NCI-H345 treated with DMSO at 0.1 percent for 48 hours (cell line): ENCODE results near the gene LMAN1L.

ENCODE experiments used
- DNase-seq: peaks from one replicate; lab custom pipeline; 2025; ENCODE audit not compliant: unreplicated experiment; lab: John Stamatoyannopoulos, UW

LMAN1L gene

GRCh38 chr15:74815121-74815934, 2.7 kb downstream of the LMAN1L start:
- DNase-seq, result no peak

- no peak for DNase-seq
Measured at GRCh38 chr15:74815961-74816360, 3.3 kb downstream of the LMAN1L start.

GRCh38 chr15:74816624-74817369, 4.2 kb downstream of the LMAN1L start:
- no peak for DNase-seq

- no peak for DNase-seq
Measured at GRCh38 chr15:74817370-74817737, 4.7 kb downstream of the LMAN1L start.

GRCh38 chr15:74820056-74820455, 7.4 kb downstream of the LMAN1L start:
- no peak for DNase-seq

GRCh38 chr15:74821091-74821789, 8.6 kb downstream of the LMAN1L start:
- no peak for DNase-seq

- no peak for DNase-seq
Measured at GRCh38 chr15:74821790-74822158, 9.1 kb downstream of the LMAN1L start.

GRCh38 chr15:74822233-74822632, 9.6 kb downstream of the LMAN1L start:
- DNase-seq, result no peak

- DNase-seq, result no peak
Measured at GRCh38 chr15:74823324-74823723, 10.7 kb downstream of the LMAN1L start.

- DNase-seq, result no peak
Measured at GRCh38 chr15:74824976-74825375, 12.3 kb downstream of the LMAN1L start.

GRCh38 chr15:74825866-74826265, 13.2 kb downstream of the LMAN1L start:
- no peak for DNase-seq

GRCh38 chr15:74826364-74826819, 13.8 kb downstream of the LMAN1L start, which contains the start of gene CPLX3:
TSS of gene CPLX3 (plus strand) at chr15:74826627. CDS start at chr15:74826704, 77 bp downstream.
- no peak for DNase-seq

- DNase-seq, result no peak
Measured at GRCh38 chr15:74826921-74827320, 14.3 kb downstream of the LMAN1L start.

GRCh38 chr15:74827614-74828013, 15.0 kb downstream of the LMAN1L start:
- no peak for DNase-seq

GRCh38 chr15:74828835-74829234, 16.2 kb downstream of the LMAN1L start:
- DNase-seq, result no peak

- DNase-seq, result no peak
Measured at GRCh38 chr15:74829486-74829885, 16.9 kb downstream of the LMAN1L start.

- no peak for DNase-seq
Measured at GRCh38 chr15:74829991-74830390, 17.4 kb downstream of the LMAN1L start.

- no peak for DNase-seq
Measured at GRCh38 chr15:74830868-74831267, 18.2 kb downstream of the LMAN1L start.

- DNase-seq, result no peak
Measured at GRCh38 chr15:74831813-74832495, 19.3 kb downstream of the LMAN1L start.

- DNase-seq, result no peak
Measured at GRCh38 chr15:74832826-74833225, 20.2 kb downstream of the LMAN1L start.
